Measurements from ENCODE around the gene ADGB.

Gene ADGB

GRCh38 chr6:146594495-146594894, 4.3 kb upstream of the ADGB start:
- no peak overlapping the region for H3K4me2 ChIP-seq (ENCODE audit: low read depth, low read length, poor library complexity, severe bottlenecking)
- TF ChIP-seq EZH2phosphoT487 (conservative IDR thresholded peaks at IDR 0.05; ENCODE audit: low read length): no peak
- TF ChIP-seq CTCF (IDR thresholded peaks at IDR 0.05; ENCODE audit: insufficient read depth, low read length, poor library complexity, severe bottlenecking): no peak
- H3K79me2 ChIP-seq (ENCODE audit: insufficient read depth, low read length): no peaks in the 10 kb centered on the region
- H3K27ac ChIP-seq (ENCODE audit: low read depth, low read length): no peak overlapping the region
- H3K9me2 ChIP-seq (replicated peaks; ENCODE audit: insufficient read depth, low read length): no peaks in the 10 kb centered on the region
- no peaks in the 10 kb centered on the region for H3K36me3 ChIP-seq (ENCODE audit: low read length)
- no peak overlapping the region for H2AFZ ChIP-seq (ENCODE audit: low read depth, low read length, severe bottlenecking)
- H4K20me1 ChIP-seq (ENCODE audit: low read depth, low read length): no peaks in the 10 kb centered on the region
- no peaks in the 10 kb centered on the region for H3F3A ChIP-seq (ENCODE audit: insufficient read depth)
- H3K9ac ChIP-seq (ENCODE audit: low read length): no peak overlapping the region
- no peaks in the 10 kb centered on the region for H3K9me3 ChIP-seq (ENCODE audit: insufficient read depth, low read length)
- no peaks in the 10 kb centered on the region for H3K27me3 ChIP-seq (ENCODE audit: low read length)
- no peak overlapping the region for H3K4me3 ChIP-seq (ENCODE audit: insufficient read depth, low read length, poor library complexity, severe bottlenecking)

DNA sequence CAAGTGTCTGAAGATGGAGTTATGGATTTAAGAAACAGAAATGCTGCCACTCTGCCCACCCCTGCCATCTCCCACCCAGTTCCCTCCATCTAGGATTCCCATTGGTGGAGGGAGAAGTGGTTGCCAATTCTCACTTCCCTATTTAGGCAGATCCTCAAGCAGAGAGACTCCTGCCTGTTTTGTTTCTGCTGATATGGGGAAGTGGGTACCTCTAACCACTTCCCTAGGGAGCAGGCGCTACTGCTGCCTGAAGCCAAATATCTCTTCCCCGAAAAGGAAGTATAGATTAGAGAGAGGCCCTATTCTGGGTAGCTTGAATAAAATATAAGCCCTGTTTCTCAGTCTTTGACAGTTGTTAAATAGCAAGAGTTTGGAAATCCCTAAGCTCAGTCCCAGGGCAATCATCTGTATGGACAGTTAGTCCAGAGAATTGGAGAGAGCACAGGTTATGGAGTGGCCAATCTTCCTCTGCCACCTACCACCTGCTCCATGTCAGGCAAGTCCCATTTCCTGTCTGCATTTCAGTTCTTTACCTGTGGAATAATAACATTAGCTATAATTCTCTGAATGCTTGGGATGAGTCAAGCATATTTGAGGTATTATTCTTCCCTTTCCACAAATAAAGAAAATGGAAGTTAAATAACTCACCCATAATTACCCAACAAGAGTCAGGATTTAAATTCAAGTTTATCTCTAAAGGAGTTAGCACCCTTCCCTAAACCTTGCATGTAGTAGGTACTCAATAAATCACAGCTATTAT, 2.6 kb upstream of the ADGB start:
- no peaks in the 10 kb centered on the region for H3K79me2 ChIP-seq (ENCODE audit: insufficient read depth, low read length)
- H2AFZ ChIP-seq (ENCODE audit: low read depth, low read length, severe bottlenecking): no peak overlapping the region
- no peaks in the 10 kb centered on the region for H4K20me1 ChIP-seq (ENCODE audit: low read depth, low read length)
- H3K4me2 ChIP-seq (ENCODE audit: low read depth, low read length, poor library complexity, severe bottlenecking): no peak overlapping the region
- no peak for TF ChIP-seq EZH2phosphoT487 (conservative IDR thresholded peaks at IDR 0.05; ENCODE audit: low read length)
- no peak for TF ChIP-seq CTCF (IDR thresholded peaks at IDR 0.05; ENCODE audit: insufficient read depth, low read length, poor library complexity, severe bottlenecking)
- H3F3A ChIP-seq (ENCODE audit: insufficient read depth): no peaks in the 10 kb centered on the region
- no peaks in the 10 kb centered on the region for H3K27me3 ChIP-seq (ENCODE audit: low read length)
- no peaks in the 10 kb centered on the region for H3K9me2 ChIP-seq (replicated peaks; ENCODE audit: insufficient read depth, low read length)
- no peak overlapping the region for H3K27ac ChIP-seq (ENCODE audit: low read depth, low read length)
- H3K36me3 ChIP-seq (ENCODE audit: low read length): no peaks in the 10 kb centered on the region
- no peaks in the 10 kb centered on the region for H3K9me3 ChIP-seq (ENCODE audit: insufficient read depth, low read length)
- no peak overlapping the region for H3K4me3 ChIP-seq (ENCODE audit: insufficient read depth, low read length, poor library complexity, severe bottlenecking)
- no peak overlapping the region for H3K9ac ChIP-seq (ENCODE audit: low read length)

- Histone ChIP-seq H3K9me3 (ENCODE audit: insufficient read depth, low read length) (no peaks in the 10 kb centered on the region), H3K79me2 (ENCODE audit: insufficient read depth, low read length) (no peaks in the 10 kb centered on the region), H3K9ac (ENCODE audit: low read length) (no peak overlapping the region), H4K20me1 (ENCODE audit: low read depth, low read length) (no peaks in the 10 kb centered on the region), H3K4me2 (ENCODE audit: low read depth, low read length, poor library complexity, severe bottlenecking) (no peak overlapping the region), H3K4me3 (ENCODE audit: insufficient read depth, low read length, poor library complexity, severe bottlenecking) (no peak overlapping the region), H2AFZ (ENCODE audit: low read depth, low read length, severe bottlenecking) (no peak overlapping the region), H3K36me3 (ENCODE audit: low read length) (no peaks in the 10 kb centered on the region), H3F3A (ENCODE audit: insufficient read depth) (no peaks in the 10 kb centered on the region), H3K27me3 (ENCODE audit: low read length) (no peaks in the 10 kb centered on the region), H3K27ac (ENCODE audit: low read depth, low read length) (no peak overlapping the region), H3K9me2 (replicated peaks; ENCODE audit: insufficient read depth, low read length) (no peaks in the 10 kb centered on the region)
- TF ChIP-seq CTCF (IDR thresholded peaks at IDR 0.05; ENCODE audit: insufficient read depth, low read length, poor library complexity, severe bottlenecking) (no peak), EZH2phosphoT487 (conservative IDR thresholded peaks at IDR 0.05; ENCODE audit: low read length) (no peak)
Measured at GRCh38 chr6:146601352-146601751, 2.6 kb downstream of the ADGB start.
